HG03095 (cell line): ENCODE results near the gene ARHGAP6.

Experiments used
- ATAC-seq: cut with Tn5 transposase; IDR thresholded peaks from one replicate; pipeline ENCODE4 v1.9.1; 2021; ENCODE audit warnings: moderate library complexity; ENCODE audit not compliant: unreplicated experiment

ARHGAP6 gene

DNA sequence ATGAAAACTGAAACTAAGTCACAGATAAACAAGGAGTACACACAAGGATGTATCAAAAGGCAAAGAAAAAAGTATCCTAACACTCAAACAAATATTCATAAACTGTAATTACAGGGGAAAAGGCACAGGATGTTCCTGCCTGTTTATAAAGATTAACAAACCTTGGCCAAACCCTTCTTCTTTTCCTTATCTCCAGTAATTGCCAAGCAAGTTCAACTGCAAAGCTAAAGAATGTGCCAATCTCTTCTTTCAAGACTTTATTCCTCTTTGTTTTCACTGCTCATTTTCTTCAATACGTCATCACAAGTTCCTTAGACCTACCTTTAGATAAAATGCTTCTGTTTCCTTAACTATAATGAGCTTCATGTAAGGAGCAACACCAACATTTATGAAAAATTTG is 201.3 kb downstream of the ARHGAP6 start:
- ATAC-seq = no peak

DNA sequence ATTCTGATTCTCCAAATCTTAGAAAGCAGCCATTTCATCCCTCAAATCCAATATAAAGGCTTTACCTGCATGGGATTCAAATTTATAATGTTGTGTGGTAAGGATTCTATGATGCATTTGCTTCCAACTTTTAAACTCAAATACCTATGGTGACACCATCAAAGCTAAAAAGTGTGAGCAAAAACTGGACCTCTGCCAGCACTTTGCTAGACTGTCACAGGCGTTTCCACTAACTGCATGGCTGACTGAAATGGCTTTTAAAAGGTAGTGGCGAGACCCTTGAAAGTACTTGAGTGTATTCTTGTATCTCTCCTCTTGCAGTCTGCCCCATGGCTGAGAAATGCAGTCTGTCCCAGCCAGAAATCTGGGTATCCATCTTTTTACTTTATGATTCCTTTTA is 203.1 kb downstream of the ARHGAP6 start:
- no peak for ATAC-seq

DNA sequence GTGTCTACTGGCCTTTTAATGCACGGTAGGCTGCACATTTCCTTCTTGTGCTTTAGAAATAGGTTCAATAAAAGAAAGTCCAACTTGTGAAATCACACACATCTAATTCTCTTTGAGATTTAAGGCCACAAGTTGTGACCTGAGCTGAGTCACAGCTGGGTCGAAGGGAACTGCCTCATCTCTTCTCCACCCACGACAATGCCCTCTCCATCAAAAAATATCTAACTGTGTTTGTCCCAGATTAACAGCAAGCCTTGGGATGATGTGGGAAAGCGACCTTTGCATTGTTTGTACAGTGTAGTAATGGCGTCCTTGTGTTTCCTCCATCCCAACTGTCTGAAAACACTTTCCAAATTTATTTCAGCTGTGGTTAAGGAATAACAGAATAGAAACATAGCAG is 203.6 kb downstream of the ARHGAP6 start:
- no peak for ATAC-seq

DNA sequence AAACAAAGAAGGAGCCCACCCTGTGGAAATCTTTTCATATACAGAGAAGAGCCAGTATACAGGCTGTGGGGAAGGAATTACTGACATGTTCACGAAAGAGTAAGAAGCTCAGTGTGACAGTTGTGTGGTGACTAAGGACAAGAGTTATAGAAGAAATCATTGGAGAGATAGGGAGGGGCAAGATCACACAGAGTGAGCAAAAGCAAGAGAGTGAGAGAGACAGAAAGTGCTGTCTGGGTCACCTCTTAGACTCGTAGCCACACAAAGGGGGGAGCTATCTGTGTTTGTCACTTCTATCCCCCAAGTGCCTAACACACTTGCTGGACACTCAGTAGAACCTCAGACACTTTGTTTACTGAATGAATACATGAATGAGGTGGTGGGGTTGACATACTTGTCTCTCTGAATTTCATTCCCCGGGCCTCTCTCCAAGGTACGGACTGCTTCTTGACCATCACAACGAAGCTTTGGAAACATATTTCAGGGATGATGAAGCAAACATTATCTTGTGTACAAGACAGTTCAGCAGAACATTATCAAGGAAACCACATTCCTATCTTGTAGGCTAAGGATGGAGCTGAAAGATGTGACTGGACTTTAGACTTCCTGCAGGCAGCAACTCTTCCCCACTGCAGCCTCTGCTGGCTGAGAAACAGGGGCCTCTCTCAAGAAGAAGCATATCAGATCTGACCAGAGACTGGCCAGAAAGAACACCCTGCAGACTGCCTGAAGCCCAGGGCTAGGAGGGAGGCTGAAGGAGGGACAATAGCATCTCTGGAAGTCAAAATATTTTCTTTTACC is 204.3 kb downstream of the ARHGAP6 start:
- ATAC-seq = no peak

- no peak for ATAC-seq
Measured at GRCh38 chrX:11460347-11460746, 205.4 kb downstream of the ARHGAP6 start.

DNA sequence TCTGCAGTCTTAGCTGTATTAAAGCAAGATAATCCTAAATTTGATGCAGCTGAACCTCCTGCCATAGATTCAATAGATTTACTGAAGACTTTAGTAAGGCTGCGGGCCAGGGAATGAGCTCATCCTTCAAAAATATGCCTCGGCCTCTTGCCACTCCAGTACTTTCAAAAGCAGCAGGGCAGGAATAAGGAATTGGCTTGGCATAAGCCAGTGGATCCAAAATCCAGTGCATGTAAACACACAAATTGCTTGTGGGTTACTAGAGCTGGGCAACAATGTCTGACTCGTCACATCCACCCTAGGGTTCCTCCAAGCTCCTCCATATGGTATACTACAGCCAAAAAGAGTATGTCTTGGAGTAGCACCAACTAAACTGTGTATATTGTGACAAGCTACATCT is 207.6 kb downstream of the ARHGAP6 start:
- ATAC-seq = no peak

- no peak for ATAC-seq
Measured at GRCh38 chrX:11451151-11451550, 214.6 kb downstream of the ARHGAP6 start.

DNA sequence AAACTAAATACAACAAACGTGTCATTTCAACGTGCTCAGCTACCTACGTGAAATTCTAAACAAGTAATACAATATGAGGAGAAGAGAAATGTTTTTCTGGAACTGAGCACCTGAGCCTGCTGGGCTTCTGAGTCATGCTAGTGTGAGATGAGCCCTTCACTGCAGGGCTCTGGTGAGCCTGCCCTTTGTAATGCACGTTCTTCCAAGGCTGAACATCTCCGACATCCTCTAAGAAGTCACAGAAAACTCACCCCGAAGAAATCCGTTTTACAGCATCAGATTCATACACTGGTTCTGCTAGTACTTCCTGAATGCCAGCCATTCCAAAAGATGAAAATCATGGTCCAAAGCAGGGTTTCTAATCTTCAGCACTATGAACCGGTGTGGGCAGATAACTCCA is 215.4 kb downstream of the ARHGAP6 start:
- no peak for ATAC-seq

GRCh38 chrX:11449613-11450012 is 216.1 kb downstream of the ARHGAP6 start:
- no peak for ATAC-seq

- ATAC-seq = no peak
Measured at GRCh38 chrX:11447418-11447817, 218.3 kb downstream of the ARHGAP6 start.

DNA sequence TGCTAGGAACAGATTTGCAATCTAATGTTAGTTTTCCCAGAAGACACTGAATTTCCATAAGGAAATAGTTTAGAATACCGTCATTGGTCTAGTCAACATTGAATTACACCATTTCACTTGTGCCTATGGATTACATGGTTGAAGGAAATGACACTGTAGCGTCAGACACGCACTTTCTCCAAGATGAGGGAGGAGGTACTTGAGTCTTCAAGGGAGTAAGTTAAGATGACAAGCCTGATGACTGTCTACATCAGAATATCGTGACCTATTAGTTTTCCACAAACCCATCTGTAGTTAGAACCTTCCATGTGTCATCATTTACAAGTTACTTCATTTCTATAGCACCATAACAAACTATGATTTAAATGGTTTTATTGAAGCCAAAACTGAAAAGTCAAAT is 218.8 kb downstream of the ARHGAP6 start:
- no peak for ATAC-seq

- ATAC-seq = no peak
Measured at GRCh38 chrX:11446336-11446735, 219.4 kb downstream of the ARHGAP6 start.

GRCh38 chrX:11445540-11445939 is 220.2 kb downstream of the ARHGAP6 start:
- ATAC-seq = no peak

DNA sequence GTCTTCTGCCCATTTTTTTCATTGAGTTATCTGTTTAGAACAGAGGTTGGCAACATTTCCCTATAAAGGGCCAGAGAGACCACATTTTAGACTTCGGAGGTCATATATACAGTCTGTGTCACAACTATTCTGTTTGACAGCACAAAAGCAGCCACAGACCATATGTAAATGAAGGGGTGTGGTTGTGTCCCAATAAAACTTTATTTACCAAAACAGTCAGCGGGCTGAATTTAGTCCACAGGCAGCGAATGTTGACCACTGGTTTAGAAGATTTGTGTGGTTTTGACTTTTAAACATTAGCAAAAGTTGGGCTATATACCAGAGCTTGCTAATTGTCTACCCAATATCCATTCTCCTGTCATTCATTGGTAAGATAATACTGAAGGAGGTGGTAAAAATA is 221.7 kb downstream of the ARHGAP6 start:
- ATAC-seq = no peak

DNA sequence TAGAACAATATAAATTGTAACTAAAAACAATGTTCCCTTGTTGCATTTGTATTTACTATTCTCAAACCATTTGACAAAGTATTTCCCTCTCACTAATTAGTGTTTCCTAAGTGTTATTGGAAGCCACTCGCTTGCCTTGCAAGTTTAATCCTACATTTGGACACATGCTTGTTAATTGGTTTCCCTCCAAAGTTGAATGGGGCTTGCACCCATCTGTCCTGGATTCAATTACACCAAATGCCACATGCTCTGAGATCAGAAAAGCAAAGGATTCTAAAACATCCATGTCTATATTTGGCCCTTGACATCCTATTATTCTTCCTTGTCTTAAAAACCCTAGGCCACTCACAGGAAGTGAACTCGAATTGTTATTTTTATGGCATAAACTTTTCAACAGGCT is 225.9 kb downstream of the ARHGAP6 start:
- ATAC-seq = no peak

- ATAC-seq = no peak
Measured at GRCh38 chrX:11438767-11439166, 227.0 kb downstream of the ARHGAP6 start.

- no peak for ATAC-seq
Measured at GRCh38 chrX:11438380-11438723, 227.4 kb downstream of the ARHGAP6 start.

DNA sequence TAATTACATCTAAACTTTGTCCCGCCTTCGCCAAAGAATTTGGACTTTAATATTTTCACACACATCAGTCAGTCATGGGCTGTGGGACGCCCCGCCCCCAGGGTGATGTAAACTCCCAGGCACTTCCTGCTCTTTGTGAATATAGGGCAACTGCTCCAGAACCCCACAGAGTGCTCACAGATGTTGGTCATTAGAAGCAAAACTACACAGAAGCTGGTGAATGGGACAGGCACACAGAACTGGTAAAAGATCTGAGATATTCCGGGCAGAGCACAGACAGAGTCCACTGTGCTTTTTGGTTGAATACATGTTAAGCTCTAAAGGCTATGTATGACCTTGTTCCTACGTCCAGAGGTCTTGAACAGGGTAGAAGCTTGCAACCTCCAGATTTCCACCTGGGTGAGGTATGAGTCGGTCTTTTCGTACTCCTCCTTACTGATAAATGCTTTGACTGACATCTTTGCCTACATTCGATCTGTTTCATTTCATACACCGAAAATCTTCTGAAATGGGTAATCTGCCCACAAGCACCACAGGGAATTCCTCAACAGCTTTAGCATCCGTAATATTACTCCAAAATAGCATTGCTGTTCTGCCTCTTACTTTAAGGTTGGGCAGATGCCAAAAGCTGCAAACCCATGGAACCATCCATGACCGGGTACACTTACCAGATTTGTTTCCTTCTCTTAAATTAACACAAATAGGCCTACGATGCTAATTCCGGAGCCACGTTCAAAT is 227.9 kb downstream of the ARHGAP6 start:
- no peak for ATAC-seq

DNA sequence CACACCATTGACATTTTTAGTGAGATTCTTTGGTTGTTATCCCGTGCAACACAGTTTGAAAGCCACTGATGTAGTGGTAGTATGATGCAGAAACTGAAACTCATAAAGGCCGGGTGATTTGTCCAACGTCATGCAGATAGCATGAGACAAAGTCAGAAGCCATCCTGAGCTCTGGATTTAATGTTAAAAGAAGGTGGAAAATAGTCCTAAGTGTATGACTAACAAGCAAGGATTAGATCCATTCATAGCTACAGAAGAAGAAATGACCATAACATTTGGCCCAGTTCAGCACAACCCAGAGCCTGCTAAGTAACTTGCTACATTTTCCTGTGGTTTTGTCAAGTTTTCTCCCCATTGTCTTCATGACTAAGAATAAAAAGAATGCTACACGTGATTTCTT is 230.2 kb downstream of the ARHGAP6 start:
- ATAC-seq = no peak

DNA sequence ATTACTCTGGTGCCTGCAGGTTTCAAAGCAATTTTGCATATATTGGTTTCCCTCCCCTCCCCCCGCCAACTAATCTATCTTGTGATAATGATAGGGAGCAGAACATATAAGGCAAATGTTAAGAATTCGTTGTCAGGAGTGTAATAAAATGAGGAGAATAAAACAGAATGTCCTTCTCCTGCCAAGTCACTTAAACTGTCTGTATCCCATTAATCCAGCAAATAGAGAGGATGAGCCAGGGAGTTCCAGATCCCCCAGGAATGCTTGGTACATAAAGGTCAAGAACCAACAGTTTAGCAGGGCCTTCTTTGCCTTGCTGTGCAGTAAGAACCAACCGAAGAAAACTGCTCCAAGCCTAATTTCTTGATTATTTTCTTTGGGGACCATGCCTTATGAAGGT is 231.1 kb downstream of the ARHGAP6 start:
- ATAC-seq = no peak

DNA sequence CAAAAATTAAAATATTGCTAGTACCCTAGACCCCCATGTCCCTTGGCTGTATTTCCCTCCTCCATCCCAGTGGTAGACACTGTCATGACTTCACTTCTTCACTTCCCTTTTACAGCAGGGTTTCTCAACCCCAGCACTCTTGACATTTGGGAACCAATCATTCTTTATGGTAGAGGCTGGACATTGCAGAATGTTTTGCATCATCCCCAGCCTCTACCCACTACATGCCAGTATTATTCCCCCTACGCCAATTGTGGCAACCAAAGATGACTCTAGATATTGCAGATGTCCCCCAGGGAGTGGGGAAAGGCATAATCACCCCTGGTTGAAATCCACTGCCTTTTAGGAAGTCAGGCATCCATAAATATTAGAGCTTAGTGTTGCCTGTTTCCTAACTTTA is 233.9 kb downstream of the ARHGAP6 start:
- no peak for ATAC-seq

DNA sequence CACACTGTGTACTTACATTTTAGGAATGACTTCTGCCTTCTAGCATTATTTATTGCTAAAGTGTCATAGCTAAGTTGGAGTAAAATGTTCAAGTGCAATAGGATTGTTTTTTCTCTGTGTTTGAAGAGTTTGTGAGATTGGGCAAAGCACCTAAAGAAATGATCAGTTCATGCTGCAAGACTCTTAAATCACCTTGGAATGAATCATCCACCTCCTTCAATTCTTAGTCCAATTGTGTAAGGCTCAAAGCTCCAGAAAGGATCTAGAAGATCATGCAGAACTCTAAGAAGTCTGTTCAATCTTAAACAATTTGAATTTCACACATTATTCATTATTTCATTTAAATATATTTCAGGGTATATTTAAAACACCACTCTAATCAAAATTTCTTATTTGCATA is 235.4 kb downstream of the ARHGAP6 start:
- no peak for ATAC-seq
